ENCODE data around the gene LRRN2.

The LRRN2 gene

DNA sequence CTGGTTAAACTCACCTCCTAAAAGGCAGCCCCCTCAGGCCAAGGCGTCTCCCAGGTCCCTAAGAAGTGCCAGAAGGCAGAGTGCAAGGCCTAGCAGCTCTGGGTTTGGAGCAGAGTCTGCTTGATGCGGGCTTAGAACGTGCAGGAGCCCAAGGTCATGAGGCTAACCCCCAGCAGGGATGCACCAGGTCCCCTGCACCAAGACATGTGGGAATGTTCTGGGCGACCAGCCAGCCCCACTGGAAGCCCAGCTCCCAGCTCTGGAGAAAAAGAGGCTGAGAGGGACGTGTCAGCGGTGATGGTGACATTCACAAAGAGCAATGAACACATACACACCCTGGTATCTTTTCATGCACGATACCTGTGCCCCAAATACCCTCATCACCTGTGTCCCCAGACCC lies 5.1 kb downstream of the LRRN2 start:
- H3K9me3 ChIP-seq (ENCODE audit: insufficient read depth, low read length), result no peaks in the 10 kb centered on the region
- H3K4me1 ChIP-seq (ENCODE audit: insufficient read depth, insufficient read length), result peaks cover 8% of the 10 kb centered on the region
- H3K9ac ChIP-seq (ENCODE audit: insufficient read length, low read depth), result no peak overlapping the region
- TF ChIP-seq ZNF274 (IDR thresholded peaks at IDR 0.05; ENCODE audit: low read depth, low read length) (no peak), SUZ12 (IDR thresholded peaks at IDR 0.05; ENCODE audit: extremely low read depth, insufficient read depth, insufficient read length) (no peak)
- H3K27me3 ChIP-seq (ENCODE audit: insufficient read depth, insufficient read length), result peaks cover 3% of the 10 kb centered on the region
- no peak overlapping the region for H3K4me3 ChIP-seq (ENCODE audit: insufficient read length, low read depth)
- DNase-seq (ENCODE audit: low read depth, low spot score), result no peak
- H3K36me3 ChIP-seq (ENCODE audit: insufficient read depth, insufficient read length, low read length), result peaks cover 36% of the 10 kb centered on the region

DNA sequence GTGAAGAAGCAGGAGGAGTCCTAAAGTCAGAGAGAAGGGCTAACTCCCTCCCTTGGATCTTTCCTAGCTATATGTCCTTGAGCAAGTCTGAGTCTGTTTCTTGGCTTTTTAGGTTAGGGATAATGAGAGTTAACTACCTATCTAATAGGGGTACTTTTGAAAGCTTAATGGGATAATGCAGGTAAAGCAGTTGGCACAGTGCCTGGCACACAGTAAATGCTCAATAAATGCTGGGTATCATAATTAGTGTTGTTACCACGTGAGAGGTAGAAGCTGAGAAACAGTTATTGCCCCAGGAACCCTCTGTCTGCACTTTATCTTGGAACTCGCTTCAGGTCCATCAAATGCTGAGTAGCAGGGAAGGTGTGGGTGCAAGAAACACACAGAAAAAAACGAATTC lies 5.5 kb downstream of the LRRN2 start:
- no peak for TF ChIP-seq ZNF274 (IDR thresholded peaks at IDR 0.05; ENCODE audit: low read depth, low read length)
- no peak for TF ChIP-seq SUZ12 (IDR thresholded peaks at IDR 0.05; ENCODE audit: extremely low read depth, insufficient read depth, insufficient read length)
- peaks cover 39% of the 10 kb centered on the region for H3K36me3 ChIP-seq (ENCODE audit: insufficient read depth, insufficient read length, low read length)
- no peak for DNase-seq (ENCODE audit: low read depth, low spot score)
- H3K9me3 ChIP-seq (ENCODE audit: insufficient read depth, low read length), result no peaks in the 10 kb centered on the region
- H3K27me3 ChIP-seq (ENCODE audit: insufficient read depth, insufficient read length), result peaks cover 3% of the 10 kb centered on the region
- no peak overlapping the region for H3K9ac ChIP-seq (ENCODE audit: insufficient read length, low read depth)
- H3K4me3 ChIP-seq (ENCODE audit: insufficient read length, low read depth), result no peak overlapping the region
- H3K4me1 ChIP-seq (ENCODE audit: insufficient read depth, insufficient read length), result peaks cover 8% of the 10 kb centered on the region

DNA sequence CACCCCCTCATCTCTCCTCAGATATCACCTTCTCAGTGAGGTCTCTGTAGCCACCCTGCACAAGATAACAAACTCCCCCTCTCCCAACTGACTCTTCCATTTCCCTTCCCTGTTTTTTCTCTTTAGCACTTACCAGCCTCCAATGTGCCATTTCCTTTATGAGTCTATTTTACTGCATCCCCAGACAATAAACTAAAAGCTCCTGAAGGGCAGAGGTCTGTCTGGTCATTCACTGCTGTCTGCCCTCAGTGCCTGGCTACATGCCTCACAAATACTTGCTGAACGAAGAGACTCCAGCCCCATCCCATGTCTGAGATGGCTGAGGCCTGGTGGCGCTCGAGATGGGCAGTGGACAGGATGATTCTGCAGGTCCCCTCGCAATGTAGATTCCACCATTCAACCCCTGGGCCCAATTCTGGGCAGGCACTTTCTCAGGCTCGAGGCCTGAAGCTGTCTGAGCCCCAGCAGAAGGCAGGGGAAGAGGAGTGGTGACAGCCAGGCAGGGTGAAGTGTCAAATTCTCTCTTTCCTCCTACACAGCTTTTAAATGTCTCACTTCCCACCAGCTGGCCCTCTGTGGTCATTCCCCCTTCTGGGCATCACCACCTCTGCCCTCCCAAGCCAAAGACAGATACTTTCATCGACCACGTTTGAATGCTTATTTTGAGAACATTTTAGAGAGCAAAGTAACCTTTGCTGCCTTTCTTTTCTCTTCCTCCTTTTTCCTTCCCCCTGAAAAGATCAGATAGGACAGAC lies 6.6 kb downstream of the LRRN2 start:
- Histone ChIP-seq H3K4me1 (ENCODE audit: insufficient read depth, insufficient read length) (peaks cover 5% of the 10 kb centered on the region), H3K27me3 (ENCODE audit: insufficient read depth, insufficient read length) (peaks cover 3% of the 10 kb centered on the region), H3K4me3 (ENCODE audit: insufficient read length, low read depth) (no peak overlapping the region), H3K9me3 (ENCODE audit: insufficient read depth, low read length) (no peaks in the 10 kb centered on the region), H3K9ac (ENCODE audit: insufficient read length, low read depth) (no peak overlapping the region), H3K36me3 (ENCODE audit: insufficient read depth, insufficient read length, low read length) (peaks cover 42% of the 10 kb centered on the region)
- no peak for DNase-seq (ENCODE audit: low read depth, low spot score)
- TF ChIP-seq ZNF274 (IDR thresholded peaks at IDR 0.05; ENCODE audit: low read depth, low read length) (no peak), YY1 (IDR thresholded peaks at IDR 0.05; ENCODE audit: insufficient read depth, insufficient read length) (no peak), SUZ12 (IDR thresholded peaks at IDR 0.05; ENCODE audit: extremely low read depth, insufficient read depth, insufficient read length) (no peak)

DNA sequence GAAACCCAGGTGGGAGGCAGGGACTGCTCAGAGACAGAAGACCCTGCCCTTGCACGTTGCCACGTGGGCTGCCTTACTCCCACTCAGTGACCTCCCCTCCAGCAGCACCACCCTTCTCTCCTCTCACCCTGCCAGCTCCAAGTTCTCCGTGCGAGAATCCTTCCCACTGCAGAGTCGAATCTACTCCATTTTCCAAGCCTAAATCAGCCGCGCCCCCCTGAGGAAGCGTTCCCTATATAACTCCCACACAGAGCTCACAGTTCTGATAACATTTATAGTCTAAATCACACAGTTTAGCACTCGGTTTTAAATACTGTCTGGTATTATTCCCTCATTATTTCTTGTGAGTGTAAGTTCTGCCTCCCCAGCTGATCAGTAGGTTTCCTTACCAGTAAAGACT lies 7.7 kb downstream of the LRRN2 start:
- TF ChIP-seq SUZ12 (IDR thresholded peaks at IDR 0.05; ENCODE audit: extremely low read depth, insufficient read depth, insufficient read length), result no peak
- no peak for TF ChIP-seq YY1 (IDR thresholded peaks at IDR 0.05; ENCODE audit: insufficient read depth, insufficient read length)
- no peak for TF ChIP-seq ZNF274 (IDR thresholded peaks at IDR 0.05; ENCODE audit: low read depth, low read length)
- Histone ChIP-seq H3K9ac (ENCODE audit: insufficient read length, low read depth) (no peak overlapping the region), H3K36me3 (ENCODE audit: insufficient read depth, insufficient read length, low read length) (peaks cover 44% of the 10 kb centered on the region), H3K4me1 (ENCODE audit: insufficient read depth, insufficient read length) (peaks cover 2% of the 10 kb centered on the region), H3K4me3 (ENCODE audit: insufficient read length, low read depth) (no peak overlapping the region), H3K9me3 (ENCODE audit: insufficient read depth, low read length) (no peaks in the 10 kb centered on the region), H3K27me3 (ENCODE audit: insufficient read depth, insufficient read length) (no peaks in the 10 kb centered on the region)
- no peak for DNase-seq (ENCODE audit: low read depth, low spot score)

- H3K4me1 ChIP-seq (ENCODE audit: insufficient read depth, insufficient read length), result peaks cover 2% of the 10 kb centered on the region
- H3K36me3 ChIP-seq (ENCODE audit: insufficient read depth, insufficient read length, low read length), result peaks cover 37% of the 10 kb centered on the region
- no peak for TF ChIP-seq ZNF274 (IDR thresholded peaks at IDR 0.05; ENCODE audit: low read depth, low read length)
- no peak for TF ChIP-seq SUZ12 (IDR thresholded peaks at IDR 0.05; ENCODE audit: extremely low read depth, insufficient read depth, insufficient read length)
- no peak for TF ChIP-seq YY1 (IDR thresholded peaks at IDR 0.05; ENCODE audit: insufficient read depth, insufficient read length)
- no peak overlapping the region for H3K9ac ChIP-seq (ENCODE audit: insufficient read length, low read depth)
- H3K27me3 ChIP-seq (ENCODE audit: insufficient read depth, insufficient read length), result no peaks in the 10 kb centered on the region
- H3K9me3 ChIP-seq (ENCODE audit: insufficient read depth, low read length), result no peaks in the 10 kb centered on the region
- no peak for DNase-seq (ENCODE audit: low read depth, low spot score)
- H3K4me3 ChIP-seq (ENCODE audit: insufficient read length, low read depth), result no peak overlapping the region
Observed at GRCh38 chr1:204676043-204676442, 9.5 kb downstream of the LRRN2 start.

DNA sequence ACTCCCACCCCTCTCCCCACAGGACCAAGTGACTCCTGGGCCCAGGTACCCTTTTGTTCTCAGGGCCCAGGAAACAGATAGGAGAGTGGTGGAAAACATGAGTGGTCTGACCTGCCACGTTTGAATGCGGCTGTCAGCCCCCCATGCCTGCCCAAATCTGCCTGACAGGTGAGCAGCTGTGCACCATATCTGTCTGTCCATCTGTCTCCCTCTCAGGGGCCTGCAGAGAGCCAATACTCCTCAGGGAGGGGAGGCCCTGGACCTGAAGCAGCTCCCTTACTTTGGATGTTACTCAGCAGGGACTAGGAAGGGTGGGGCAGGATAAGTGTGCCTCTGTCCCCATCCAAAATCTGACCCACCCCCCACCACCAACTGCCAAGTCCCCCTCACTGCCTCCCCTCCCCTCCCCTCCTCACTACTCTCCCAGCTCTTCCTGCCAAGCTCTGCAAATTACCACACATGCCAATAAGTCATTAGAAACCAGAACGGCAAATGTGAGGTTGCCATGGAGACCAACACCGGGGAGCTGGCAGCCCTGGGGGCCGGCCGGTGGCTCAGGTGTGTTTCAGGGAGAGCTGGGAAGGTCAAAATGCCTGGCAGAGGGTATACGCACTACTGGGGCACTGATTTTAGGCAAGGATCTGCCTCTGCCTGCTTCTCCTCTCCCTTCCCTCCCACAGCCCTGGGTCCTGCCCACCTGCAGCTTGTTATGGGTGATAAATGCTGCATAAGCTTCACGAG lies 11.5 kb downstream of the LRRN2 start:
- no peak for DNase-seq (ENCODE audit: low read depth, low spot score)
- TF ChIP-seq YY1 (IDR thresholded peaks at IDR 0.05; ENCODE audit: insufficient read depth, insufficient read length), result no peak
- TF ChIP-seq SUZ12 (IDR thresholded peaks at IDR 0.05; ENCODE audit: extremely low read depth, insufficient read depth, insufficient read length), result no peak
- no peak for TF ChIP-seq ZNF274 (IDR thresholded peaks at IDR 0.05; ENCODE audit: low read depth, low read length)
- no peak overlapping the region for H3K9ac ChIP-seq (ENCODE audit: insufficient read length, low read depth)
- peaks cover 25% of the 10 kb centered on the region for H3K36me3 ChIP-seq (ENCODE audit: insufficient read depth, insufficient read length, low read length)
- no peaks in the 10 kb centered on the region for H3K9me3 ChIP-seq (ENCODE audit: insufficient read depth, low read length)
- no peaks in the 10 kb centered on the region for H3K27me3 ChIP-seq (ENCODE audit: insufficient read depth, insufficient read length)
- H3K4me3 ChIP-seq (ENCODE audit: insufficient read length, low read depth), result no peak overlapping the region
- H3K4me1 ChIP-seq (ENCODE audit: insufficient read depth, insufficient read length), result peaks cover 13% of the 10 kb centered on the region

DNA sequence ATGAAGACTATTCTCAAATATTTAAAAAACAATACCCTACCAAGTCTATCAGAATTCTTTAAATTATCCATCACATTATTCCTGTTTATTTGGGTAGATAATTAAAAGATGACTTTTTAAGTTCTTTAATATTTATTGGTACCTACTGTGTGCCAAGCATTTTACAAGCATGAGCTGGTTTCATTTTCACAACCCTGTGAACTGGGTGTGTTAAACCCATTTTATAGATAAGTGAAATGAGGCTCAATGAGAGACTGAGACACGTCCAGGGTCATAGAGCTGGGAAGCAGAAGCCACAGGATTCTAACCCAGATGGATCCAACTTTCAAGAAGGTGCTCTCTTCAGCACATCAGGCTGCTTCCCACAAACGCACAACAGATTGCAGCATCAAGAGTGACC lies 12.3 kb downstream of the LRRN2 start:
- no peak for DNase-seq (ENCODE audit: low read depth, low spot score)
- Histone ChIP-seq H3K36me3 (ENCODE audit: insufficient read depth, insufficient read length, low read length) (peaks cover 28% of the 10 kb centered on the region), H3K9ac (ENCODE audit: insufficient read length, low read depth) (no peak overlapping the region), H3K9me3 (ENCODE audit: insufficient read depth, low read length) (no peaks in the 10 kb centered on the region), H3K4me3 (ENCODE audit: insufficient read length, low read depth) (no peak overlapping the region), H3K4me1 (ENCODE audit: insufficient read depth, insufficient read length) (peaks cover 13% of the 10 kb centered on the region), H3K27me3 (ENCODE audit: insufficient read depth, insufficient read length) (no peaks in the 10 kb centered on the region)
- no peak for TF ChIP-seq YY1 (IDR thresholded peaks at IDR 0.05; ENCODE audit: insufficient read depth, insufficient read length)
- no peak for TF ChIP-seq SUZ12 (IDR thresholded peaks at IDR 0.05; ENCODE audit: extremely low read depth, insufficient read depth, insufficient read length)
- TF ChIP-seq ZNF274 (IDR thresholded peaks at IDR 0.05; ENCODE audit: low read depth, low read length), result no peak

Measured in NT2/D1 (cell line).